ENCODE results near the gene BRCA2. TPM values are rescaled to one million over a fixed set of nuclear protein-coding genes. Genes with fewer than 3 reads are reported as not detected.

BRCA2 gene
- total and polyA plus RNA-seq, 2 experiments from 2014 or later: 28.6 to 38.7 TPM

- TF ChIP-seq REST (IDR thresholded peaks at IDR 0.05; ENCODE audit: unreplicated experiment): no peak
- TF ChIP-seq CREB1 (CRISPR knock-in tag; IDR thresholded peaks at IDR 0.05; ENCODE audit: low read depth): no peak
Measured at GRCh38 chr13:32266130-32266529, 49.2 kb upstream of the BRCA2 start (continued).

GRCh38 chr13:32267836-32268439 is 47.4 kb upstream of the BRCA2 start:
- DNase-seq (ENCODE audit: low spot score) (peak; percentile 85), ATAC-seq (peak; percentile 100)
- TF ChIP-seq CTCF (conservative IDR thresholded peaks at IDR 0.05; ENCODE audit: low read depth in 2 of 2) (peak; percentile 86 to 87), NANOG (IDR thresholded peaks at IDR 0.05; ENCODE audit: borderline replicate concordance) (no peak)
- no peak overlapping the region for H3K4me3 ChIP-seq
- H3K27ac Mint-ChIP-seq: peak overlapping the region; percentile 57; the same call in 1 of the 2 replicates
- H3K27ac ChIP-seq (ENCODE audit: low read depth): no peak overlapping the region
- H3K79me2 ChIP-seq (replicated peaks; ENCODE audit: insufficient read depth): no peaks in the 10 kb centered on the region
- peaks cover 2% of the 10 kb centered on the region for H3K27me3 Mint-ChIP-seq (ENCODE audit: insufficient read depth, low read depth, poor library complexity)
- H3K4me3 Mint-ChIP-seq: no peak overlapping the region
- H3K9me3 Mint-ChIP-seq: no peaks in the 10 kb centered on the region
- no peak overlapping the region for H2AFZ ChIP-seq
- no peaks in the 10 kb centered on the region for H3K36me3 ChIP-seq (ENCODE audit: insufficient read depth)
- H3K4me1 ChIP-seq (ENCODE audit: insufficient read depth): no peaks in the 10 kb centered on the region
- H3K36me3 Mint-ChIP-seq (ENCODE audit: low read depth): no peaks in the 10 kb centered on the region
- H3K4me2 ChIP-seq: no peak overlapping the region
- no peaks in the 10 kb centered on the region for H3F3A ChIP-seq (replicated peaks; ENCODE audit: low read depth)
- H4K20me1 ChIP-seq (replicated peaks; ENCODE audit: insufficient read depth): no peaks in the 10 kb centered on the region
- 0 out of 3 replicates have a peak, but pooled peaks cover 2% of the 10 kb centered on the region for H3K4me1 Mint-ChIP-seq
- H3K9me2 ChIP-seq (ENCODE audit: insufficient read depth): no peaks in the 10 kb centered on the region
- no peaks in the 10 kb centered on the region for H3K27me3 ChIP-seq (ENCODE audit: insufficient read depth)

GRCh38 chr13:32272021-32272683 is 43.2 kb upstream of the BRCA2 start:
- H3K9me2 ChIP-seq (ENCODE audit: insufficient read depth): no peaks in the 10 kb centered on the region
- no peaks in the 10 kb centered on the region for H4K20me1 ChIP-seq (replicated peaks; ENCODE audit: insufficient read depth)
- no peak overlapping the region for H2AFZ ChIP-seq
- Mint-ChIP-seq H3K27ac (no peak overlapping the region), H3K27me3 (ENCODE audit: insufficient read depth, low read depth, poor library complexity) (peaks cover 2% of the 10 kb centered on the region), H3K36me3 (ENCODE audit: low read depth) (no peaks in the 10 kb centered on the region), H3K4me3 (no peak overlapping the region), H3K9me3 (no peaks in the 10 kb centered on the region), H3K4me1 (0 out of 3 replicates have a peak, but pooled peaks cover 2% of the 10 kb centered on the region)
- no peaks in the 10 kb centered on the region for H3K36me3 ChIP-seq (ENCODE audit: insufficient read depth)
- no peak overlapping the region for H3K4me2 ChIP-seq
- DNase-seq (ENCODE audit: low spot score) (no peak), ATAC-seq (no peak)
- TF ChIP-seq ZNF331 (CRISPR knock-in tag; IDR thresholded peaks at IDR 0.05; ENCODE audit: low read depth) (no peak), REST (IDR thresholded peaks at IDR 0.05; ENCODE audit: unreplicated experiment) (no peak), JUNB (IDR thresholded peaks at IDR 0.05; ENCODE audit: unreplicated experiment) (no peak), NANOG (IDR thresholded peaks at IDR 0.05; ENCODE audit: borderline replicate concordance) (no peak), EZH2phosphoT487 (IDR thresholded peaks at IDR 0.05; ENCODE audit: unreplicated experiment) (no peak)
- H3K27me3 ChIP-seq (ENCODE audit: insufficient read depth): no peaks in the 10 kb centered on the region
- no peak overlapping the region for H3K4me3 ChIP-seq
- no peaks in the 10 kb centered on the region for H3F3A ChIP-seq (replicated peaks; ENCODE audit: low read depth)
- H3K27ac ChIP-seq (ENCODE audit: low read depth): no peak overlapping the region
- no peaks in the 10 kb centered on the region for H3K79me2 ChIP-seq (replicated peaks; ENCODE audit: insufficient read depth)
- 0 out of 2 replicates have a peak, but pooled peaks cover 3% of the 10 kb centered on the region for H3K4me1 ChIP-seq (ENCODE audit: insufficient read depth)
